Measurements from ENCODE around the gene KCNK4. TPM values are rescaled to one million over a fixed set of nuclear protein-coding genes. Genes with fewer than 3 reads are reported as not detected.

Gene KCNK4
- polyA plus RNA-seq, 3 donors = not detected

GRCh38 chr11:64265176-64266160 is 25.6 kb upstream of the KCNK4 start:
- Mint-ChIP-seq H3K4me1 (peaks cover 22% of the 10 kb centered on the region), H3K36me3 (peaks cover 39 to 58% of the 10 kb centered on the region in 2 donors), H3K27me3 (ENCODE audit: low read depth in 3 of 3) (no peaks in the 10 kb centered on the region), H3K9me3 (no peaks in the 10 kb centered on the region), H3K27ac (peak overlapping the region in 1 of 7 donors; percentile 71), H3K4me3 (no peak overlapping the region)
- DNase-seq = no peak
- Histone ChIP-seq H4K20me1 (ENCODE audit: insufficient read depth, low read length) (no peaks in the 10 kb centered on the region), H2AFZ (ENCODE audit: insufficient read depth, low read depth, low read length, poor library complexity, severe bottlenecking) (no peak overlapping the region), H3K36me3 (replicated peaks in 1 of 2; ENCODE audit: control insufficient read depth in 1 of 2, insufficient read depth in 2 of 2, low read length in 2 of 2) (peaks cover 59 to 62% of the 10 kb centered on the region in 2 donors), H3K79me2 (ENCODE audit: insufficient read depth, low read length) (no peaks in the 10 kb centered on the region), H3K9me3 (replicated peaks in 1 of 2; ENCODE audit: control insufficient read depth in 1 of 2, insufficient read depth in 1 of 2, low read length in 2 of 2) (no peaks in the 10 kb centered on the region), H3K9ac (ENCODE audit: insufficient read depth, low read length, poor library complexity, severe bottlenecking) (no peak overlapping the region), H3K27me3 (ENCODE audit: control insufficient read depth in 2 of 2, insufficient read depth in 2 of 2, low read length in 2 of 2) (no peaks in the 10 kb centered on the region), H3K4me3 (replicated peaks in 1 of 3; ENCODE audit: low read depth in 2 of 3, low read length in 3 of 3) (no peak overlapping the region), H3K4me1 (ENCODE audit: control insufficient read depth in 1 of 2, insufficient read depth in 2 of 2, low read length in 2 of 2) (peaks cover 21 to 24% of the 10 kb centered on the region in 2 donors), H3K27ac (ENCODE audit: low read depth in 1 of 2, low read length in 2 of 2) (no peak overlapping the region), H3K4me2 (replicated peaks; ENCODE audit: extremely low read depth, low read length, poor library complexity, severe bottlenecking) (no peak overlapping the region)
- TF ChIP-seq, protein P1, sequence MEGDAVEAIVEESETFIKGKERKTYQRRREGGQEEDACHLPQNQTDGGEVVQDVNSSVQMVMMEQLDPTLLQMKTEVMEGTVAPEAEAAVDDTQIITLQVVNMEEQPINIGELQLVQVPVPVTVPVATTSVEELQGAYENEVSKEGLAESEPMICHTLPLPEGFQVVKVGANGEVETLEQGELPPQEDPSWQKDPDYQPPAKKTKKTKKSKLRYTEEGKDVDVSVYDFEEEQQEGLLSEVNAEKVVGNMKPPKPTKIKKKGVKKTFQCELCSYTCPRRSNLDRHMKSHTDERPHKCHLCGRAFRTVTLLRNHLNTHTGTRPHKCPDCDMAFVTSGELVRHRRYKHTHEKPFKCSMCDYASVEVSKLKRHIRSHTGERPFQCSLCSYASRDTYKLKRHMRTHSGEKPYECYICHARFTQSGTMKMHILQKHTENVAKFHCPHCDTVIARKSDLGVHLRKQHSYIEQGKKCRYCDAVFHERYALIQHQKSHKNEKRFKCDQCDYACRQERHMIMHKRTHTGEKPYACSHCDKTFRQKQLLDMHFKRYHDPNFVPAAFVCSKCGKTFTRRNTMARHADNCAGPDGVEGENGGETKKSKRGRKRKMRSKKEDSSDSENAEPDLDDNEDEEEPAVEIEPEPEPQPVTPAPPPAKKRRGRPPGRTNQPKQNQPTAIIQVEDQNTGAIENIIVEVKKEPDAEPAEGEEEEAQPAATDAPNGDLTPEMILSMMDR (IDR thresholded peaks at IDR 0.05) = no peak
- intact Hi-C loops (cut with micrococcal nuclease) = loop anchor here in 1 of 2 donors (5.0 kb wide), 1 partner anchor 37 kb away; the partner anchor contains the start of gene CATSPERZ
- WGBS (ENCODE audit: insufficient coverage) = 94% methylated on average over 26 of the region's 35 CpGs

DNA sequence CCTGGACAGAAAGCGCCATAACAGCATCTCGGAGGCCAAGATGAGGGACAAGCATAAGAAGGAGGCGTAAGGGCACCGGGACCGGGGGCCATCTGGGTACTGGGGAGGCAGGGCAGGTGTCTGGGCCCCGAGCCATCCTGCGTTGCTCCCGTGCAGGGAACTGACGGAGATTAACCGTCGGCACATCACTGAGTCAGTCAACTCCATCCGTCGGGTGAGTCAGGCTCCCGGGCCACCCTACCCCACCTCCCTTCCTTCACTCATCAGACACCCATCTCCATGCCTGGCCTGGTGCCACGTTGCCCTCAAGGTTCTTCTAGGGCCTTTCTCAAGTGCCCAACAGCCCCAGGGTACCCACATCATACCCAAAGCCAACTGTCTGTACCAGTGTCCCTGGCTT is 24.8 kb upstream of the KCNK4 start:
- Histone ChIP-seq H3K9me3 (replicated peaks in 1 of 2; ENCODE audit: control insufficient read depth in 1 of 2, insufficient read depth in 1 of 2, low read length in 2 of 2) (no peaks in the 10 kb centered on the region), H3K79me2 (ENCODE audit: insufficient read depth, low read length) (no peaks in the 10 kb centered on the region), H3K9ac (ENCODE audit: insufficient read depth, low read length, poor library complexity, severe bottlenecking) (no peak overlapping the region), H3K27ac (ENCODE audit: low read depth in 1 of 2, low read length in 2 of 2) (no peak overlapping the region), H3K4me3 (replicated peaks in 1 of 3; ENCODE audit: low read depth in 2 of 3, low read length in 3 of 3) (no peak overlapping the region), H3K4me2 (replicated peaks; ENCODE audit: extremely low read depth, low read length, poor library complexity, severe bottlenecking) (no peak overlapping the region), H3K4me1 (ENCODE audit: control insufficient read depth in 1 of 2, insufficient read depth in 2 of 2, low read length in 2 of 2) (peaks cover 21 to 24% of the 10 kb centered on the region in 2 donors), H3K27me3 (ENCODE audit: control insufficient read depth in 2 of 2, insufficient read depth in 2 of 2, low read length in 2 of 2) (no peaks in the 10 kb centered on the region), H4K20me1 (ENCODE audit: insufficient read depth, low read length) (no peaks in the 10 kb centered on the region), H2AFZ (ENCODE audit: insufficient read depth, low read depth, low read length, poor library complexity, severe bottlenecking) (no peak overlapping the region), H3K36me3 (replicated peaks in 1 of 2; ENCODE audit: control insufficient read depth in 1 of 2, insufficient read depth in 2 of 2, low read length in 2 of 2) (peaks cover 52 to 53% of the 10 kb centered on the region in 2 donors)
- no peak overlapping the region for H3K4me3 Mint-ChIP-seq
- H3K27ac Mint-ChIP-seq = peak overlapping the region in 2 of 7 donors; percentile 18 to 62
- H3K36me3 Mint-ChIP-seq = peaks cover 39 to 53% of the 10 kb centered on the region in 2 donors
- no peaks in the 10 kb centered on the region for H3K27me3 Mint-ChIP-seq (ENCODE audit: low read depth in 3 of 3)
- DNase-seq = no peak
- H3K9me3 Mint-ChIP-seq = no peaks in the 10 kb centered on the region
- TF ChIP-seq, protein P1 (IDR thresholded peaks at IDR 0.05) = no peak
- 100% methylated on average over 12 of the region's 15 CpGs for WGBS (ENCODE audit: insufficient coverage)
- intact Hi-C loops (cut with micrococcal nuclease) = loop anchor here in 1 of 2 donors (5.0 kb wide), 1 partner anchor 36 kb away; the partner anchor contains the start of gene CATSPERZ
- peaks cover 22% of the 10 kb centered on the region for H3K4me1 Mint-ChIP-seq
